Measurements from ENCODE around the gene SMIM21. TPM values are rescaled to one million over a fixed set of nuclear protein-coding genes. Genes with fewer than 3 reads are reported as not detected.

Gene SMIM21
- total RNA-seq, 1 experiment from 2014 or later, result not detected

GRCh38 chr18:75464356-75464755 lies 36.9 kb upstream of the SMIM21 start:
- intact Hi-C loops (cut with micrococcal nuclease), result no loop called here
- no peak for ATAC-seq
- Histone ChIP-seq H4K20me1 (ENCODE audit: low read length) (no peaks in the 10 kb centered on the region), H3K9ac (ENCODE audit: low read length) (no peak overlapping the region), H3K79me2 (ENCODE audit: low read length) (no peaks in the 10 kb centered on the region), H3K4me2 (ENCODE audit: low read length) (no peak overlapping the region), H2AFZ (ENCODE audit: low read length) (no peak overlapping the region), H3K4me1 (ENCODE audit: insufficient read depth, low read length) (no peaks in the 10 kb centered on the region), H3K27me3 (ENCODE audit: low read length) (peaks cover 47% of the 10 kb centered on the region), H3F3A (ENCODE audit: low read length, unreplicated experiment) (no peaks in the 10 kb centered on the region), H3K27ac (ENCODE audit: low read length) (no peak overlapping the region), H3K9me3 (ENCODE audit: low read length) (no peaks in the 10 kb centered on the region), H3K36me3 (ENCODE audit: low read depth, low read length) (no peaks in the 10 kb centered on the region), H3K9me2 (replicated peaks; ENCODE audit: low read length) (no peaks in the 10 kb centered on the region), H3K4me3 (ENCODE audit: low read length) (no peak overlapping the region)
- no TSS peak for BruUV-seq (replicated peaks)
- no peak for DNase-seq
- POLR2A ChIA-PET (ENCODE audit: unreplicated experiment), result no interaction called here
- CTCF ChIA-PET, result no interaction called here
- TF ChIP-seq EZH2phosphoT487 (IDR thresholded peaks at IDR 0.05; ENCODE audit: borderline replicate concordance, low read length), result no peak
- TF ChIP-seq CTCF (conservative IDR thresholded peaks at IDR 0.05; ENCODE audit: low read depth, low read length), result no peak
- TF ChIP-seq EZH2 (IDR thresholded peaks at IDR 0.05; ENCODE audit: low read length, unreplicated experiment), result no peak

- no peak for ATAC-seq
- BruUV-seq (replicated peaks), result no TSS peak
Measured at GRCh38 chr18:75462178-75462832, 34.8 kb upstream of the SMIM21 start.

More at GRCh38 chr18:75462178-75462832, 34.8 kb upstream of the SMIM21 start:
- Histone ChIP-seq H3K9me2 (replicated peaks; ENCODE audit: low read length) (no peaks in the 10 kb centered on the region), H4K20me1 (ENCODE audit: low read length) (no peaks in the 10 kb centered on the region), H3K36me3 (ENCODE audit: low read depth, low read length) (no peaks in the 10 kb centered on the region), H3K9me3 (ENCODE audit: low read length) (no peaks in the 10 kb centered on the region), H3K4me3 (ENCODE audit: low read length) (no peak overlapping the region), H3K27ac (ENCODE audit: low read length) (no peak overlapping the region), H3K4me1 (ENCODE audit: insufficient read depth, low read length) (no peaks in the 10 kb centered on the region), H3K79me2 (ENCODE audit: low read length) (no peaks in the 10 kb centered on the region), H3F3A (ENCODE audit: low read length, unreplicated experiment) (no peaks in the 10 kb centered on the region), H2AFZ (ENCODE audit: low read length) (no peak overlapping the region), H3K9ac (ENCODE audit: low read length) (no peak overlapping the region), H3K27me3 (ENCODE audit: low read length) (peaks cover 41% of the 10 kb centered on the region; the same call in 1 of the 2 replicates), H3K4me2 (ENCODE audit: low read length) (no peak overlapping the region)
- TF ChIP-seq EZH2 (IDR thresholded peaks at IDR 0.05; ENCODE audit: low read length, unreplicated experiment) (no peak), EZH2phosphoT487 (IDR thresholded peaks at IDR 0.05; ENCODE audit: borderline replicate concordance, low read length) (no peak), CTCF (conservative IDR thresholded peaks at IDR 0.05; ENCODE audit: low read depth, low read length) (0 out of 2 replicates have a peak, but pooled peaks have one; percentile 18)
- CTCF ChIA-PET, result no interaction called here
- intact Hi-C loops (cut with micrococcal nuclease), result no loop called here
- POLR2A ChIA-PET (ENCODE audit: unreplicated experiment), result no interaction called here
- no peak for DNase-seq
